Medulla oblongata (tissue), 1 donor: Measurements from ENCODE around the gene SLC15A3.

ENCODE experiments used
- DNase-seq: peaks from one replicate; pipeline ENCODE4 v3.0.0-alpha.2; 2015; ENCODE audit errors: extremely low spot score

Gene SLC15A3

GRCh38 chr11:60951904-60952741 is at the start of gene SLC15A3:
SLC15A3 (minus strand) TSS chr11:60952176; CDS start chr11:60951551, 625 bp downstream.
- peak; percentile 89 for DNase-seq

GRCh38 chr11:61000426-61000825 is 48.5 kb upstream of the SLC15A3 start:
- DNase-seq = no peak

GRCh38 chr11:60996381-60997138 is 44.6 kb upstream of the SLC15A3 start:
- DNase-seq = no peak

- DNase-seq = no peak
These were observed 43.8 kb upstream of the SLC15A3 start for GRCh38 chr11:60995798-60996197.

- DNase-seq = no peak
These were observed 42.6 kb upstream of the SLC15A3 start for GRCh38 chr11:60994541-60995080.

GRCh38 chr11:60993615-60994014 is 41.6 kb upstream of the SLC15A3 start:
- no peak for DNase-seq

- no peak for DNase-seq
These were observed 41.0 kb upstream of the SLC15A3 start for GRCh38 chr11:60992842-60993409.

- no peak for DNase-seq
These were observed 39.5 kb upstream of the SLC15A3 start for GRCh38 chr11:60991457-60991856.

GRCh38 chr11:60989093-60989650 is 37.2 kb upstream of the SLC15A3 start:
- no peak for DNase-seq

- no peak for DNase-seq
These were observed 36.7 kb upstream of the SLC15A3 start for GRCh38 chr11:60988658-60989057.

- DNase-seq = no peak
These were observed 35.8 kb upstream of the SLC15A3 start for GRCh38 chr11:60987577-60988277.

- DNase-seq = peak; percentile 26
These were observed 34.3 kb upstream of the SLC15A3 start for GRCh38 chr11:60985991-60986915.

- DNase-seq = no peak
These were observed 33.5 kb upstream of the SLC15A3 start for GRCh38 chr11:60985501-60985900.

GRCh38 chr11:60984636-60985035 is 32.7 kb upstream of the SLC15A3 start:
- DNase-seq = no peak

GRCh38 chr11:60984149-60984548 is 32.2 kb upstream of the SLC15A3 start:
- DNase-seq = no peak

- DNase-seq = no peak
These were observed 30.2 kb upstream of the SLC15A3 start for GRCh38 chr11:60982184-60982583.

GRCh38 chr11:60981515-60981914 is 29.5 kb upstream of the SLC15A3 start:
- no peak for DNase-seq

- no peak for DNase-seq
These were observed 26.8 kb upstream of the SLC15A3 start for GRCh38 chr11:60978546-60979380.

GRCh38 chr11:60977836-60978235 is 25.9 kb upstream of the SLC15A3 start:
- DNase-seq = no peak
